Panc1 (cell line): ENCODE measurements around the gene TRIML2. TPM values are rescaled to one million over a fixed set of nuclear protein-coding genes. Genes with fewer than 3 reads are reported as not detected.

ENCODE experiments used
- ATAC-seq: fragments of 200-7000 bp; cut with Tn5 transposase; 2 replicates; pipeline ENCODE4 v1.9.1; 2020; ENCODE audit warnings: mild to moderate bottlenecking, moderate library complexity
- Bru-seq: library from RNA; stranded (reverse); fragments of 400-500 nt; gene quantifications from one replicate; lab custom pipeline; 2021; lab: Mats Ljungman, UMichigan
- BruChase-seq, 2 experiments: library from RNA; stranded (reverse); fragments of 400-500 nt; gene quantifications; one replicate each; lab custom pipeline; 2021; lab: Mats Ljungman, UMichigan
- BruUV-seq: library from RNA; stranded (reverse); fragments of 400-500 nt; replicated peaks from 2 replicates; lab custom pipeline; 2021; lab: Mats Ljungman, UMichigan
- CTCF ChIA-PET: fragments of 300-600 bp; sonication (Branson Sonifier 250); formaldehyde crosslinking; loops from one replicate; lab custom pipeline; 2022; ENCODE audit warnings: antibody characterized with exemption; lab: Charles Lee
- POLR2A ChIA-PET: fragments of 300-600 bp; sonication (Branson Sonifier 250); formaldehyde crosslinking; loops from one replicate; lab custom pipeline; 2022; ENCODE audit warnings: antibody characterized with exemption; lab: Charles Lee
- DNase-seq: peaks from one replicate; pipeline ENCODE4 v3.0.0-alpha.2; 2010; ENCODE audit warnings: low read depth, low spot score
- H3K27ac ChIP-seq: 2 replicates; pipeline ENCODE4 v1.5.1; 2011; ENCODE audit warnings: mild to moderate bottlenecking, low read length, inconsistent platforms
- H3K27me3 ChIP-seq: fragments of 200-500 bp; sonication (Bioruptor generic); 2 replicates; pipeline ENCODE4 v1.6.0; 2014; ENCODE audit warnings: low read length, inconsistent platforms; ENCODE audit not compliant: control insufficient read depth, insufficient read depth
- H3K36me3 ChIP-seq: fragments of 200-500 bp; sonication (Bioruptor generic); 2 replicates; pipeline ENCODE4 v1.5.1; 2014; ENCODE audit warnings: inconsistent platforms, mild to moderate bottlenecking, low read length, moderate library complexity; ENCODE audit not compliant: control insufficient read depth, insufficient read depth
- H3K4me1 ChIP-seq: 2 replicates; pipeline ENCODE4 v1.5.1; 2011; ENCODE audit warnings: inconsistent platforms, mild to moderate bottlenecking, low read length, moderate library complexity; ENCODE audit not compliant: control insufficient read depth, insufficient read depth
- H3K4me3 ChIP-seq, 2 experiments: 2 replicates each; pipeline ENCODE4 v1.5.1; 2011 to 2012; ENCODE audit warnings: low read depth in 2 of 2, low read length in 2 of 2, mild to moderate bottlenecking in 2 of 2, inconsistent platforms in 1 of 2, moderate library complexity in 1 of 2
- H3K9me3 ChIP-seq: fragments of 200-500 bp; sonication (Bioruptor generic); 2 replicates; pipeline ENCODE4 v1.5.1; 2014; ENCODE audit warnings: low read depth, mild to moderate bottlenecking, inconsistent platforms, low read length, moderate library complexity; ENCODE audit not compliant: control insufficient read depth, insufficient read depth
- POLR2AphosphoS5 ChIP-seq: IDR thresholded peaks from 2 replicates; pipeline ENCODE4 v1.6.1; 2012; ENCODE audit warnings: mild to moderate bottlenecking, low read depth, low read length, moderate library complexity
- SIN3A ChIP-seq: IDR thresholded peaks from 2 replicates; pipeline ENCODE4 v1.6.1; 2012; ENCODE audit warnings: low read depth, mild to moderate bottlenecking, low read length, moderate library complexity, borderline replicate concordance; ENCODE audit not compliant: insufficient read depth
- TCF7L2 ChIP-seq: IDR thresholded peaks from 2 replicates; pipeline ENCODE4 v1.6.1; 2011; ENCODE audit warnings: mild to moderate bottlenecking, low read depth, low read length, inconsistent platforms
- in situ Hi-C: cut with HindIII; loops from 2 replicates; pipeline ENCODE4 v1.10.0; 2016; ENCODE audit warnings: low sequenced_read_pairs, low pct_unique_long_range_greater_than_20kb
- intact Hi-C: fragments of 100-400 bp; cut with micrococcal nuclease; formaldehyde crosslinking; loops from one replicate; pipeline ENCODE4 v1.10.0; 2022; ENCODE audit not compliant: unreplicated experiment
- long read RNA-seq: library from polyadenylated mRNA; unstranded; transcript quantifications from one replicate; pipeline ENCODE4 v2.0.0, GENCODE V29; 2021; ENCODE audit not compliant: unreplicated experiment
- polyA plus RNA-seq: library from polyadenylated mRNA; unstranded; fragments of >200 nt; gene quantifications from one replicate; pipeline ENCODE4 v1.2.1, GENCODE V29; 2012; ENCODE audit warnings: missing spikeins; ENCODE audit not compliant: insufficient read length
- total RNA-seq: library from RNA; stranded (reverse); gene quantifications from one replicate; pipeline ENCODE4 v1.2.1, GENCODE V29; 2021; ENCODE audit not compliant: unreplicated experiment
- TF ChIP-seq, protein P1 (sequence below): fragments of 450-650 bp; IDR thresholded peaks from 2 replicates; pipeline ENCODE4 v1.5.1; 2017; ENCODE audit warnings: mild to moderate bottlenecking
- TF ChIP-seq, protein P2 (sequence below), 2 experiments: IDR thresholded peaks; 2 replicates each; pipeline ENCODE4 v1.6.1; 2011 to 2012; ENCODE audit warnings: low read depth in 2 of 2, control low read depth in 1 of 2, low read length in 1 of 2, mild to moderate bottlenecking in 1 of 2, moderate library complexity in 1 of 2; ENCODE audit not compliant: insufficient read depth in 1 of 2

TRIML2 gene, protein sequence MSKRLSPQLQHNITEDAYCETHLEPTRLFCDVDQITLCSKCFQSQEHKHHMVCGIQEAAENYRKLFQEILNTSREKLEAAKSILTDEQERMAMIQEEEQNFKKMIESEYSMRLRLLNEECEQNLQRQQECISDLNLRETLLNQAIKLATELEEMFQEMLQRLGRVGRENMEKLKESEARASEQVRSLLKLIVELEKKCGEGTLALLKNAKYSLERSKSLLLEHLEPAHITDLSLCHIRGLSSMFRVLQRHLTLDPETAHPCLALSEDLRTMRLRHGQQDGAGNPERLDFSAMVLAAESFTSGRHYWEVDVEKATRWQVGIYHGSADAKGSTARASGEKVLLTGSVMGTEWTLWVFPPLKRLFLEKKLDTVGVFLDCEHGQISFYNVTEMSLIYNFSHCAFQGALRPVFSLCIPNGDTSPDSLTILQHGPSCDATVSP
- total RNA-seq (not detected), Bru-seq, nascent RNA (percentile 8 among the genes with signal in this experiment), BruChase-seq, experiment 1, labeled RNA remaining after a 2-hour chase (percentile 6 among the genes with signal in this experiment), BruChase-seq, experiment 2, labeled RNA remaining after a 6-hour chase (percentile 14 among the genes with signal in this experiment)
- polyA plus RNA-seq: not detected
- long read RNA-seq: 0 reads

- ATAC-seq: no peak
- POLR2A ChIA-PET: no interaction called here
These were observed at the start of gene TRIML2 for GRCh38 chr4:188109157-188109755. Gene TRIML2, minus strand, starts transcription at chr4:188109603. Its CDS starts 4,235 bp downstream, at chr4:188105368.

GRCh38 chr4:188158336-188158735, 48.9 kb upstream of the TRIML2 start:
- CTCF ChIA-PET: no interaction called here
- Histone ChIP-seq H3K9me3 (no peaks in the 10 kb centered on the region), H3K4me3 (no peak overlapping the region), H3K4me1 (no peaks in the 10 kb centered on the region), H3K36me3 (no peaks in the 10 kb centered on the region), H3K27me3 (no peaks in the 10 kb centered on the region), H3K27ac (no peak overlapping the region)
- BruUV-seq: no TSS peak
- POLR2A ChIA-PET: no interaction called here
- DNase-seq (no peak), ATAC-seq (no peak)
- intact Hi-C loops: no loop called here
- TF ChIP-seq, protein P1, sequence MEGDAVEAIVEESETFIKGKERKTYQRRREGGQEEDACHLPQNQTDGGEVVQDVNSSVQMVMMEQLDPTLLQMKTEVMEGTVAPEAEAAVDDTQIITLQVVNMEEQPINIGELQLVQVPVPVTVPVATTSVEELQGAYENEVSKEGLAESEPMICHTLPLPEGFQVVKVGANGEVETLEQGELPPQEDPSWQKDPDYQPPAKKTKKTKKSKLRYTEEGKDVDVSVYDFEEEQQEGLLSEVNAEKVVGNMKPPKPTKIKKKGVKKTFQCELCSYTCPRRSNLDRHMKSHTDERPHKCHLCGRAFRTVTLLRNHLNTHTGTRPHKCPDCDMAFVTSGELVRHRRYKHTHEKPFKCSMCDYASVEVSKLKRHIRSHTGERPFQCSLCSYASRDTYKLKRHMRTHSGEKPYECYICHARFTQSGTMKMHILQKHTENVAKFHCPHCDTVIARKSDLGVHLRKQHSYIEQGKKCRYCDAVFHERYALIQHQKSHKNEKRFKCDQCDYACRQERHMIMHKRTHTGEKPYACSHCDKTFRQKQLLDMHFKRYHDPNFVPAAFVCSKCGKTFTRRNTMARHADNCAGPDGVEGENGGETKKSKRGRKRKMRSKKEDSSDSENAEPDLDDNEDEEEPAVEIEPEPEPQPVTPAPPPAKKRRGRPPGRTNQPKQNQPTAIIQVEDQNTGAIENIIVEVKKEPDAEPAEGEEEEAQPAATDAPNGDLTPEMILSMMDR: no peak
- TF ChIP-seq, protein P2, sequence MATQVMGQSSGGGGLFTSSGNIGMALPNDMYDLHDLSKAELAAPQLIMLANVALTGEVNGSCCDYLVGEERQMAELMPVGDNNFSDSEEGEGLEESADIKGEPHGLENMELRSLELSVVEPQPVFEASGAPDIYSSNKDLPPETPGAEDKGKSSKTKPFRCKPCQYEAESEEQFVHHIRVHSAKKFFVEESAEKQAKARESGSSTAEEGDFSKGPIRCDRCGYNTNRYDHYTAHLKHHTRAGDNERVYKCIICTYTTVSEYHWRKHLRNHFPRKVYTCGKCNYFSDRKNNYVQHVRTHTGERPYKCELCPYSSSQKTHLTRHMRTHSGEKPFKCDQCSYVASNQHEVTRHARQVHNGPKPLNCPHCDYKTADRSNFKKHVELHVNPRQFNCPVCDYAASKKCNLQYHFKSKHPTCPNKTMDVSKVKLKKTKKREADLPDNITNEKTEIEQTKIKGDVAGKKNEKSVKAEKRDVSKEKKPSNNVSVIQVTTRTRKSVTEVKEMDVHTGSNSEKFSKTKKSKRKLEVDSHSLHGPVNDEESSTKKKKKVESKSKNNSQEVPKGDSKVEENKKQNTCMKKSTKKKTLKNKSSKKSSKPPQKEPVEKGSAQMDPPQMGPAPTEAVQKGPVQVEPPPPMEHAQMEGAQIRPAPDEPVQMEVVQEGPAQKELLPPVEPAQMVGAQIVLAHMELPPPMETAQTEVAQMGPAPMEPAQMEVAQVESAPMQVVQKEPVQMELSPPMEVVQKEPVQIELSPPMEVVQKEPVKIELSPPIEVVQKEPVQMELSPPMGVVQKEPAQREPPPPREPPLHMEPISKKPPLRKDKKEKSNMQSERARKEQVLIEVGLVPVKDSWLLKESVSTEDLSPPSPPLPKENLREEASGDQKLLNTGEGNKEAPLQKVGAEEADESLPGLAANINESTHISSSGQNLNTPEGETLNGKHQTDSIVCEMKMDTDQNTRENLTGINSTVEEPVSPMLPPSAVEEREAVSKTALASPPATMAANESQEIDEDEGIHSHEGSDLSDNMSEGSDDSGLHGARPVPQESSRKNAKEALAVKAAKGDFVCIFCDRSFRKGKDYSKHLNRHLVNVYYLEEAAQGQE (IDR thresholded peaks at IDR 0.05; ENCODE audit: insufficient read depth in 1 of 2, low read depth in 2 of 2, low read length in 1 of 2): no peak
- TF ChIP-seq SIN3A (no peak), POLR2AphosphoS5 (no peak), TCF7L2 (no peak)
- in situ Hi-C loops: no loop called here

More at GRCh38 chr4:188109157-188109755, at the start of gene TRIML2:
- in situ Hi-C loops: no loop called here
- Histone ChIP-seq H3K36me3 (no peaks in the 10 kb centered on the region), H3K4me1 (no peaks in the 10 kb centered on the region), H3K4me3 (no peak within 1 kb of the TSS), H3K27ac (no peak within 1 kb of the TSS; the same call in 1 of the 2 replicates), H3K9me3 (no peaks in the 10 kb centered on the region), H3K27me3 (no peaks in the 10 kb centered on the region)
- no TSS peak for BruUV-seq
- TF ChIP-seq, protein P2 (IDR thresholded peaks at IDR 0.05; ENCODE audit: insufficient read depth in 1 of 2, low read depth in 2 of 2, low read length in 1 of 2): no peak
- TF ChIP-seq SIN3A (no peak), TCF7L2 (no peak), POLR2AphosphoS5 (no peak)
- TF ChIP-seq, protein P1: no peak
- intact Hi-C loops: no loop called here
- CTCF ChIA-PET: no interaction called here
- no peak for DNase-seq
